Superior temporal gyrus (tissue), 1 donor: ENCODE data around the gene BTBD17.

ENCODE experiments used
- DNase-seq: peaks from one replicate; pipeline ENCODE4 v3.0.0-alpha.2; 2016; ENCODE audit errors: extremely low spot score

BTBD17 gene

DNA sequence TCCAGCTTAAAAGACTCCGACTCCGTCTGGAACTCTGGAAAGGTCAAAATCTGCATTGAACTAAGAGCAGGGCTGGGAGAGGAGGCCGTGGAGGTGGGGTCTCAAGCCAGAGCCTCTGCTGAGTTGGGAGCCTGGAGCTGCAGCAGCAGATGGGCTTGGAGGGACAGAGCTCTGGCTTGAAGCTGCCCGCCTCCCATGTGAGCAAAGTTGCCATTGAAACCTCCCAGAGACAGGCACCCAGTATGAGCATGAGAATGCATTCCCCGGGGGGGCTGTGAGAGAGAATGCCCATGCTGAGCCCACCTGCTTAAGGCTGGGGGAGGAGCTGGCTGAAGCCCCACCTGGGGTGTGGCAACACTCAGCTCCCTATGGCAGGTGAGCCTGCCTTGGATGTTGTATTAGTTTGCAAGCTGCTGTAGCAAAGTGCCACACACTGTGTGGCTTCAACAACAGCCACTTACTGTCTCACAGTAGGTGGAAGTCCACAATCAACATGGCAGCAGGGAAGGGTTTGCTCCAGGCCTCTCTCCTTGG lies 26.1 kb downstream of the BTBD17 start:
- DNase-seq, result no peak

DNA sequence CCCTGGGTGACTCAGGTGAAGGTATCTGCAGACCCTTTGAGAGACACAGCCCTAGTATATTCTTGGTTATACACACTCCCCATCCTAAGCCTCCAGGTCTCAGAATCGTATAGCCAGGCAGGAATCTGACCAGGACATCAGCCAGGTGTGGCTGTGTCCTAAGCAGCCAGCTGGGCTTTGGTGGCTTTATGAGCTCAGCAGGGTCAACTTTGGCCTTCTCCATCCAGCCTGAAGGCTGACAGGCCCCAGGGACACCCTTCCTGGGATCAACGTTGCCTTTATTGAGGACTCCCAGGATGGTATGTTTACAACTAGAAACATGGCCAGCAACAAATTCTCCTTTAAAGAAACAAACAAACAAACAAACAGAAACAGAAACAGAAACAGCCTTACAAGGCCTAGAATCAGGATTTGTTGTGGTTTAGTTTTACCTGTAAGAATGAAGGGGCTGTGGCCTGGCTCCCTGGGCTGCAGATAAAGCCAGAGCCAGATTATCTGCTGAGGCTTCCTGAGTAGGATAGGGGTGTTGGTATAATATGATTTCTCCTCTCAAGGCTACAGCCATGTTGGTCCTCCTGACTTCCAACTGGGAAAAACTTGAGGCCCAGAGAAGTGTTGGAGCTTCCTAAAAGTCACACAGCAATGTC lies 27.2 kb downstream of the BTBD17 start:
- no peak for DNase-seq

DNA sequence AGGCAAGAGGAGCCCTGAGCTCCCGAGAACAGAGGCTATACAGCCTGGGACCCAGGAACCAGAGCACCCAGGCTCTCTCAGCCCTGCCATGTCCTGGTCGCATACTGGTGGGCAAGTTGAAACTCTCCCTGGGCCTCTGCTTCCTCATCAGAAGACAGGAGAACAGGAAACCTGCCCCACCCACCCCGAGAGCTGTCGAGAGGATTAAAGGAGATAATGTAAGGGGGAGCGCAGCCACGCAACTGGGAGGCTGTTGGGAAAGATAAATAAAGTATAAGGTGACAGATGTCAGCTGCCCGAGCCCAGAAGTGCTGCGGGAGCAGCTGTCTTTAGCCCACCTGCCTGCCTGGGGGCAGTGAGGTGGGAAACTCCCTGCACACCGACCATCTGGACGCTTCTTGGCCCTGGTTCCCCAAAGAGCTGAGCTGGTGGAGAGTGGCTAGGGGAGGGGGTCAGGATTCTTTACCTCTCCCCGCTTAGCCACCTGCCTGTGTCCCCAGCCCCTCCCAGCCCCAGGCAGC lies 28.8 kb downstream of the BTBD17 start:
- DNase-seq, result no peak

DNA sequence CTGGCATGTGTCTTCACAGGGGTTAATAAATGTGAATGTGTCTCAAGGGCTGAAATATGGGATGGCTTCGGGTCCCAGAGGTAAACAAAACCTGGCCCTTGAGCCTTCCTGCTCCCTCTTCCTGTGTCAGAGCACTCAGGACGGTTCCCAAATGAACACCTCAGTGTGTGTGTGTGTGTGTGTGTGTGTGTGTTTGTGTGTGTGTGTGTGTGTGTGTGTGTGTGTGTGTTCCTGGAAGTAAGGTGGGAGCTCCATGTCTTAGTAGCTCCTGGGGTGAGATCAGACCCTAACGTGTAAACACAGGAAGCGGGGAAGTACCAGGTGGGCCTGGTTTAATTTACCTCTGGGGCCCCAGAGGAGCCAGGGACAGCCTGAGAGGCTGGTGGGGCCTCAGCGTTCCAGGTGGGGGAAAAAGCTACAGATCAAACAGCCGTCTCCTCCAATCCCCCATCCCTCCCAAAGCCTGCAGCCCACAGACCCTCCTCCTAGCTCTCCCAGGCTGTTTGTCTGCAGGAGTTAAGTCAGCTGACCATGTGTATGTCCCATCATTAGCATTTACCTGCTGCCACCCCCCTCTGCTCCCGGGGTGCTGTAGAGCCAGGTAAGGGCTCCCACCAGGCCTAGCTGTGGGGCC lies 29.5 kb downstream of the BTBD17 start:
- DNase-seq, result no peak

DNA sequence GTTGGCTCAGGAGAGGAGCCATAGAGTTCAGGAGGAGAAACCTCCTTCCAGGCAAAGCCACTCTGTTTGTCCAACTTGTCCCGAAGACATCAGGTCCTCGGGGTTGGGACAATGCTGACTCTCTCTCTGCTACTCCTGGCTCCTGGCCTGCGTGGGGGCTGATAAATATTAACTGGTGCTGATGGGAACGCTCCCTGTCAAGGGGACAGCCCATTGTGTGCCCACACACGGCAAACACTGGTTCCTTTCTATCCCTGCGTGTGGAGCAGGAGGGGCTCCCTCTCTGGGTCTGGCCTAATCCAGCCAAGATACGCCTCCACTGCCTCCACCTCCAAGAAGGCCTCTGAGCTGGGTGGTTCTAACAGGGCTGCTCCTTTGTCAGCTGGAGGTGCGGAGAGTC lies 31.2 kb downstream of the BTBD17 start:
- DNase-seq, result peak; percentile 71

DNA sequence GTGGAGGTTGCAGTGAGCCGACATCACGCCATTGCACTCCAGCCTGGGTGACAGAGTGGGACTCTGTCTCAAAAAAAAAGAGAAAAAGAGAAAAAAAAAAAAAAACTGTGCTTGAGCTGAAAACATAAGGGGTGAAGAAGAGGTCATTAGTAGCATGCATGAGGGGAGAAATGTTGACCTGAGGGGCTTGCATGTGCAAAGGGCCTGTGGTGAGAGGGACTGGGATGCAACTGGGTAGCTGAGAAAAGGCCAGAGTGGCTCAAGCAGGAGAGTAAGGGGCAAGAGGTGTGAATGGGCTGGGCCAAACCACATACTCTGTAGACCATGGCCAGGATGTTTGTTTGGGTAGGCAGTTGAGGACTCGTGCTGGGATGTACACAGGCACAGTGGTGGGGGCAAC lies 32.3 kb downstream of the BTBD17 start:
- no peak for DNase-seq

DNA sequence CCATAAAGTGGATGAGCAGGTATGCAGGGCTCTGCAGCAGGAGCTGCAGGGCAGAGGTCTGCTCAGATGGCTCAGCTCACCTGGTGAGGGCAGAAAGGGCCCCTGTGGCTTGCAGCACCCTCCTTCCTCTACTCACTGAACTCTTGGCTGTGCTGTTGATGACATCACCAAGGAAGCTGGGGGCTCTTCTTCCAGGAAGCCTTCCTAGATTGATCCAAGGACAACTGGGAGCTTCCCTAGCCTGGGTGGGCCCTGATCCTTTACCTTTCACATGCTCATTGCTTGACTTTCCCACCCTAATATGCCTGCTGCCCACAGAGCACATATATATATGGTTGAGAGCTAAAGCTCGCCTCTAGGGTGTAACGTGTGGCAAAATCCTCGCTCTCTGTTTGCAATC lies 33.2 kb downstream of the BTBD17 start:
- DNase-seq, result no peak

DNA sequence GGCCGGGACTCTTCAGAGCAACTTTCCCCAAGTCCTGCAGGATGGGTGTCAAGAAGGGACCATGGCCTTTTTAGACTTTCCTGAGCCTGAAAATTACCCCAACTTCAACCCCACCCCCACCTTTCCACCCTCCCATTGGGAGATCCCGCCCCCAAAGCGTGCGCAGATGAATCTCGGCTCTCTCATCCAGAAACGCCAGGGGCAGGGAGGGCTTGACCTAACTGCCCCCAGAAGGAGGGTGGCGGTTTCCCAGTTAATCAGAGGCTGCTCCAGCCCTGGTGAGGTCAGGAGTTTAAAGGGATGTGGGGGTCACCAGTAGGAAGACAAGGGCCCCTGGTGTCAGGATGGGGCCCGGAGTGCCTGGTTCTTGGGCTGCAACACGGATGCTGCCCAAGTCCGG lies 35.2 kb downstream of the BTBD17 start:
- DNase-seq, result no peak

DNA sequence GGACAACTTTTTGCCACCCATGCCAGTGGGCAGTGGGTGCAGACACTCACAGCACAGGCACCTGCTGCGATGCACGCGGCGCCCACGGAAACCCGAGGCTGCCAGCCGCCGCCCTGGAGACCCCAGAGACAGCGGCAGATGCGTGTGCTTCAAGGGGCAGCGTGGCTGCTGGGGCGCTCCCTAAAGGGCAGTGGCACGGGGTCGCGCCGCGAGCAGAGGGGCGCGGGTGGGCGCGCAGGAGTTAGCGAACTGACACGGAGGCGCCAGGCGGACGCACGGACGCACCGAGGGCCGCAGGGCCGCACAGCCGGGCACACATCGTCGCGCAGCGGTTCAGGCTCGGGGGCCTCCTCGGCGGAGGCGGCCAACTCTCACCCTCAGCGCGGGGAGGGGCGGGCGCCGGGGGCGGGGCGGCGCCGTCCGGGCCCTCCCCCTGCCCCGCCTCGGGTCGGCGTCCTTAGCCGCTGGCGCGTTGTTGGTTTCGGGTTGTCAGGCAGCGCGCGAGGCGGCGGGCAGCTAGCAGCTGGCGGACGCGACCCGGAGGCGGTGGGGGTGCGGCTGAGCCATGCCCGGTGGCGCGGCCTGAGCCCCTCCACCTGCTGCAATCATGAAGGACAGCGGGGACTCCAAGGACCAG lies 35.8 kb downstream of the BTBD17 start, which contains the start of gene KIF19:
Gene KIF19 (plus strand): TSS at position 484 of the 637 bp plus-strand sequence. CDS start 124 bp downstream, at position 608.
- peak; percentile 26 for DNase-seq

DNA sequence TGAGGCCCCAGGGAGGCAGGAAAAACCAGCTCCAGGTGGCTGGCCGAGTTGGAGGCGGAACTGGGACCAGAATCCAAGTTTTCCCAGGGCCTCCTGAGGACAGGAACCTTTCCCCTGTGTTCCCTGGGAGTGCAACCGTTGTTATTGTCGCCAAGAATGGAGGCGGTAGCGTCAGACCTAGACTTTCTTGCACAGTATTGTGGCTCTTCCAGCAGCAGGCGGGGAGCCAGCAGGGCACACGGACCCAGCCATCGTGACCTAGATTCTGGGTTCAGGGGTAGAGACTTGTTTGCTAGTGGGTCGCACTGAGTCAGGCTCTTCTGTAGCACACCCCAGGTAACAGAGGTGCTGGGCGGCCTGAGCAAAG lies 36.3 kb downstream of the BTBD17 start:
- DNase-seq, result no peak

DNA sequence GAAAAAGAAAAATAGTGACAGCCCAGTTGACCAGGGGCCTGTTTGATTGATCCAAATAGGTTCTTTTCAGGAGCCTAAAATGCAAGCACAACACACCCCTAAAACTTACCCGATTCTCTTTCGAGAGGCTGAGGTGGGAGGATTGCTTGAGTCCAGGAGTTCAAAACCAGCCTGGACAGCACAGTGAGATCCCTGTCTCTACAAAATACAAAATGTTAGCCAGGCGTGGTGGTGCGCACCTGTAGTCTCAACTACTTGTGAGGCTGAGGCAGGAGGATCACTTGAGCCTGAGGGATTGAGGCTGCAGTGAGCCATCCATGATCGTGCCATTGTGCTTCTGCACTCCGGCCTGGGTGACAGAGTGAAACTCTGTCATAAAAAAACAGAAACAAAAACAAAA lies 37.1 kb downstream of the BTBD17 start:
- no peak for DNase-seq

DNA sequence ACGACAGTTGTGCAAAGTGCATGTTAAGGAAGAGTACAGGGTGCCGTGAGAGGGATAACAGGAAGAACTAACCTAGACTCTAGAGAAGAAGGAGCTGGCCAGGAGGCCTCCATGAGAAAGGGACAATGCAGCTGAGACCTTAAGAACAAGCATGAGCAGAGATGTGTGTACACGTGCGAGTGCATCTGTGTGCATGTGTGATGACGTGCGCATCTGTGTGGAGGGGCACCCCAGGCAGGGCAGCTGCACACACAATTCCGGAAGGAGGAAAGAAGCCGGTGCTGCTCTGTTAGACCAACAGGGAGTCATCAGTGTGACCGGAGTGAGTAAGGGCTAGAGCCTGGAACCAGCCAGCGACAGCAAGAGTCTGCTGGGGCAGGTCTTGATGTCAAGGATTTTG lies 43.3 kb downstream of the BTBD17 start:
- DNase-seq, result no peak

DNA sequence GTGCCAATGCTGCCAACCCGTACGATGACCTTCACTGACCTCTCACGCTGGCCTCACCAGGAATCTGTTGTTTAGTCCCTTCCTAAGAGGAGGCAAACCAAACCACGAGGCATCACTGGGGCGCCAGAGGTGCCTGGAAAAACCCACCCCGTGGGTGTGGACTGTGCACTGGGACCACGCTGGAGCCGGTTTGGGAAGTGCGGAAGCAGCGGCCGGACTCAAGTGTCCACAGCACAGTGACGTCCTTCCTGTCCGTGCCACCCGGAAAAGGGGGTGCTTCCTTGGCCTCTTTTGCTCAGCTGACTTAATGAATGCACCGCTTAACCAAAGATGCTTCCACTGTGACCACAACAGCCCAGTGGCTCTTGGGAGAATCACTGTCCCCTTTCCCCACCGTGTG lies 44.6 kb downstream of the BTBD17 start:
- DNase-seq, result no peak

DNA sequence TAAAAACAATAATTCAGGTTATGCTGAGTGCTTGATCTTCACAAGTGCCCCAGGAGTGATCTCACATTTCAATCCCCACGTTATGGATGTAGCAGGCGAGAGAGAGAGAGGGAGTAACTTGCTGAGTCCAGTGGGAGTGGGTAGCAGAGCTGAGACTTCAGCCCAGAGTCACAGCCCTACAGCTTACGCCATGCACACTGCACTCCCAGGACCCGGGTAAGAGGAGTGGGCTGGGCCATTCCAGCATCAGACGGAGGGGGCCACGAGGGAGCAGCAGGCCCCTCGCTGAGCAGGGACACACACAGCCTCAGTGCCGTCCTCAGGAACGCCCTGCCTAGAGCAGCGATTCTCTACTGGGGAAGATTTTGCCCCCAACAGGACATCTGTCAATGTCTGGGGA lies 45.4 kb downstream of the BTBD17 start:
- DNase-seq, result no peak

DNA sequence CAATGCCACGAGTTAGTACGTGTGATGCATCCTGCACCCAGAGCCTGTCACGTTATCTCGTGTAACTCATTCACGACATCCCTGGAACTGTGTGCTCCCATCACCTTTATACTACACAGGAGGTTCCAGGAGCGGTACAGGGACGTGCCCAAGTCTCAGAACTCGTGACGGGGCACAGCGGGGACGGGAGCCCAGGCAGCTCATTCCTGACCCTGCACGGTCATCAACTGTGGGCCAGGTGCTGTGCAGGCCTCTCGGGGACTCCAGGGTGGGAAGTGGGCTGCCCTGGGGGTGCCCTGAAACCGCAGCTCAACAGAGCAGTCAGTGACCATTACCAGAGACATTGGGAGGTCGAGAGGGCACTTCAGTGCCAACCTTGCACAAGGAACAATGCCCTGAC lies 46.8 kb downstream of the BTBD17 start:
- DNase-seq, result no peak

DNA sequence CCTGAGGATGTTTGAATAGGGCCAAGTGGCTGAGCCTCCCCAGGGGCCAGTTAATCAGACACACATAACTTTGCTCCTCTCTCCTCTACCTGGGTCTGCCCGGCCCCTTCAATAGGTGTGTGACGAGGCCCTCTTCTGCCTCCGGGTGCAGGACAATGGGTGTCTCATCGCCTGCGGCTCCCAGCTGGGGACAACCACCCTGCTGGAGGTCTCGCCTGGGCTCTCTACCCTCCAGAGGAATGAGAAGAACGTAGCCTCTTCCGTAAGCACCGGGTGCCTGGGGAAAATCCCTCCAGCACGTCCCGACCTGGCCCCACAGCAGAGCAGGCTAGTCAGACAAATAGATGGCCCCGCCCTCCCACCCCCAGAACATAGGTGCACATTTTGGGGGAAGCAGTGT lies 51.8 kb downstream of the BTBD17 start:
- DNase-seq, result no peak

DNA sequence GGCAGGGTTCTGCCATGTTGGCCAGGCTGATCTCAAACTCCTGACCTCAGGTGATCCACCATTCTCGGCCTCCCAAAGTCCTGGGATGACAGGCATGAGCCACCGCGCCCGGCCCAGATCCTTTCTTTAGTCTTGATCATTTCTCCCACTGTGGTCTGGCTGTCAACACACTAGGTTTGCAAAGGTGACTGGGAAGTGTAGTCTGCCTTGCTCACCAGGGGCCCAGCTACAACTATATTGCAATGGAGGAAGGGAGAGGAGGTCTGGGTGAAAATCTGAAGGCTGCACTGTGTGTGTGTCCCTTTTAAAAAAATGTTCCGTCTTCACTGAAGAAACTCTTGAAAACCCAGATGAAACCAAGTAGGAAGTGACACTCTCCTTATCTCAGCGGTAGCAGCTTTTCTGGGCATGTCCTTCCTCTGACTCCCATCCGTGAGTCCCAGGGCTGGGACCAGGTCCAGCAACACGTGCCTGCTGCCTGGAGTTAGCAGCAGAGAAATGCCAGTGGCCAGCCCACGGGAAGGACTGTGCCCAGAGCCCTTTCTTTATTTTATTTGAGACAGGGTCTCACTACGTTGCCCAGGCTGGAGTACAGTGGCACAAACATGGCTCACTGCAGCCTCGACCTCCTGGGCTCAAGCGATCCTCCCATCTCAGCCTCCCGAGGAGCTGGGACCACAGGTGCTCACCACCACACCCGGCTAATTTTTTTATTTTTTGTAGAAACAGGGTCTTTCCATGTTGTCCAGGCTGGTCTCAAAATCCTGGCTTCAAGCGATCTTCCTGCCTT lies 53.5 kb downstream of the BTBD17 start:
- no peak for DNase-seq
